Measurements from ENCODE around the gene CAPRIN1. TPM values are rescaled to one million over a fixed set of nuclear protein-coding genes. Genes with fewer than 3 reads are reported as not detected.
"Not testable (repeated sequence)": the region's sequence is repeated elsewhere in the genome, so short reads cannot be mapped to it uniquely, and the experiment has no call there.

The CAPRIN1 gene
- total RNA-seq, 2 donors from 2014 or later = 145 to 184 TPM

GRCh38 chr11:34052036-34052607 is 591 bp downstream of the CAPRIN1 start:
- H3K27me3 ChIP-seq (replicated peaks; ENCODE audit: insufficient read depth) = no peaks in the 10 kb centered on the region
- no peaks in the 10 kb centered on the region for H3K9me3 ChIP-seq
- H3K4me1 ChIP-seq (ENCODE audit: control insufficient read depth in 1 of 2, low read depth in 2 of 2) = peaks cover 45 to 46% of the 10 kb centered on the region in 2 donors
- peak; percentile 75 for ATAC-seq (ENCODE audit: insufficient number of reproducible peaks, low FRiP score, low read depth)
- TF ChIP-seq CTCF (IDR thresholded peaks at IDR 0.05) = no peak
- DNase-seq (ENCODE audit: low spot score) = peak; percentile 32
- H3K27ac ChIP-seq = peak overlapping the region; percentile 92 to 99
- H3K36me3 ChIP-seq = no peaks in the 10 kb centered on the region
- peak overlapping the region; percentile 100 for H3K4me3 ChIP-seq

DNA sequence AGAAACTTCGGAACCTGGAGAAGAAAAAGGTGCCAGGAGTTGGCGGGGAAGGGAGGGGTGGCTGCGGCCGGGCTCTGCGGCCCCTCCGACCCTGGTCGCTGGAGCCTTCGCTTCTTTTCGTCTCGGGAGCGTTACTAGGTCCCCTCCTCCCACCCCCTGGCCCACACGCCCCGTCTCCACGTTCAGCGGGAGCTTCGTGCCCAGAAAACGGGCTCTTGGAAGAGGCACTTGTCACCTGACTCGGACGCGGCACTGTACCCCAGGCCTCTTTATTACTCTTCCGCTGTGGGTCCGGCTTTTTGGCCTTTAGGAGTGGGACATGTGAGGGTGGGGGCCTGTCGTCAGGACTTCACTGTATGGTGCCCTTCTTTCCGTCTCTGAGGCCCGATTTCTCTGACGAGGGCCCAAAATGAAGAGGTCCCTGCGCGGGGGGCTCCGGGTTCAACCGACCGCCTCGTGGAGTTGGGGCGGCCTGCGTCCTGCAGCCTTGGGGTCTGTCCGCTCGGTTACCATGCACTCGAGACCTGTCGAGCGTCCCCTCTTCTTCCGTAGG is 1.2 kb downstream of the CAPRIN1 start:
- no peak for TF ChIP-seq CTCF (IDR thresholded peaks at IDR 0.05)
- Histone ChIP-seq H3K36me3 (no peaks in the 10 kb centered on the region), H3K4me1 (ENCODE audit: control insufficient read depth in 1 of 2, low read depth in 2 of 2) (peaks cover 48 to 51% of the 10 kb centered on the region in 2 donors), H3K4me3 (peak overlapping the region; percentile 100), H3K27ac (peak overlapping the region; percentile 92 to 99), H3K27me3 (replicated peaks; ENCODE audit: insufficient read depth) (no peaks in the 10 kb centered on the region), H3K9me3 (no peaks in the 10 kb centered on the region)
- DNase-seq (ENCODE audit: low spot score) = no peak
- no peak for ATAC-seq (ENCODE audit: insufficient number of reproducible peaks, low FRiP score, low read depth)

DNA sequence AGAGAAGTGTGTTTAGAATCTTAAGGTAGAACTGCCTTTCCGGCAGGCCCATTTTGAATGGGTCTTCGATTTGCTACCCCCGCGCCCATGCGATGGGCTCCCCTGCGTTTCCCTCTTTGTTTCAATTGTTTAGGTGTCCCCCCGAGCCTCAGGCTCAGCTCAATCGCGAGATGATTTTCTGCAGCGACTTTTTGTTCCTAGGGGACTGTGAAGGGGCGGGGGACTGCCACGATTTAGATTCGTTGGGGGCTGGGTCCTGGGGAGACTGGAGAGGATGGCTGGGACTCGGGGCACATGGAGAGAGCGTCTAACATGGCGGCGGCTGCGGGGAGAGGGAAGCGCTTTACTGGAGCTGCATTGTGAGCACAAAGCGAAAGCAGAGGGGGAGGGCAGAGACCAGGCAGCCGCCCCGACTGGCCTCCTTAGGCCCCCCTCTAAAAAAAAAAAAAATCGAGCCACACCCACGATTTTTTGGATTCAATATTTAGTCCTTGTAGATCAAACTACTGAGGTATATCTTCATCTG is 1.7 kb downstream of the CAPRIN1 start:
- no peak for TF ChIP-seq CTCF (IDR thresholded peaks at IDR 0.05)
- no peaks in the 10 kb centered on the region for H3K36me3 ChIP-seq
- peaks cover 51 to 57% of the 10 kb centered on the region in 2 donors for H3K4me1 ChIP-seq (ENCODE audit: control insufficient read depth in 1 of 2, low read depth in 2 of 2)
- H3K27me3 ChIP-seq (replicated peaks; ENCODE audit: insufficient read depth) = no peaks in the 10 kb centered on the region
- H3K4me3 ChIP-seq = peak overlapping the region; percentile 100
- H3K27ac ChIP-seq = peak overlapping the region; percentile 92 to 99
- DNase-seq (ENCODE audit: low spot score) (peak; percentile 28), ATAC-seq (ENCODE audit: insufficient number of reproducible peaks, low FRiP score, low read depth) (no peak)
- H3K9me3 ChIP-seq = no peaks in the 10 kb centered on the region

GRCh38 chr11:34054351-34054750 is 2.8 kb downstream of the CAPRIN1 start:
- Histone ChIP-seq H3K4me1 (ENCODE audit: control insufficient read depth in 1 of 2, low read depth in 2 of 2) (peaks cover 51 to 64% of the 10 kb centered on the region in 2 donors), H3K27ac (peak overlapping the region in 1 of 2 donors; percentile 92), H3K4me3 (peak overlapping the region; percentile 100)
- H3K9me3 ChIP-seq; DNase-seq (ENCODE audit: low spot score); ATAC-seq (ENCODE audit: insufficient number of reproducible peaks, low FRiP score, low read depth); H3K36me3 ChIP-seq; H3K27me3 ChIP-seq (replicated peaks; ENCODE audit: insufficient read depth): not testable (repeated sequence)

DNA sequence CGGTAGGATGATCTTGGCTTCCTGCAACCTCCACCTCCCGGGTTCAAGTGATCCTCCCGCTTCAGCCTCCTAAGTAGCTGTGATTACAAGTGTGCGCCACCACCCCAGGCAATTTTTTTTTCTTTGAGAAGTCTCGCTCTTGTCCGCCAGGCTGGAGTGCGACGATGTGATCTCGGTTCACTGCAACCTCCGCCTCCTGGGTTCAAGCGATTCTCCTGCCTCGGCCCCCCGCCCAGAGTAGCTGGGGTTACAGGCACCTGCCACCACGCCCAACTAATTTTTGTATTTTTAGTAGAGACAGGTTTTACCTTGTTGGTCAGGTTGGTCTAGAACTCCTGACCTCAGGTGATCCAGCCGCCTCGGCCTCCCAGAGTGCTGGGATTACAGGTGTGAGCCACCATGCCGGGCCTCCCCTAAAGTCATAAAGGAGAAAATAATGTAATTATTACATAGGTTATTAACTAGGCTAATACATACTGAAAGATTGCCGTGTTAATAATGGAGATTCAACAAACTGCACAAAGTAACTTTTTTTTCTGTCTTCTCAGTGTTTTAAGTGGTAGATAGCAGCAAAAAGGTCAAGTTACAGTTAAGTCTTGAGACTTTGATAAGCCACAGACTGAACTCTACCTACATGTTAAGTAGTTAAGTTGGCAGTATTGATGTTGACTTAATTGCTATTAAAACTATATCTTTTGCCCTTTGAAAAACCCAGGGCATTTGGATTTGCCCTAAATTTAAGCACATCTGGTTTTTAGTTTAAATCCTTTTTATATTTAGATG is 3.9 kb downstream of the CAPRIN1 start:
- H3K9me3 ChIP-seq = no peaks in the 10 kb centered on the region
- no peak overlapping the region for H3K4me3 ChIP-seq
- TF ChIP-seq CTCF (IDR thresholded peaks at IDR 0.05) = no peak
- H3K4me1 ChIP-seq (ENCODE audit: control insufficient read depth in 1 of 2, low read depth in 2 of 2) = peaks cover 48 to 64% of the 10 kb centered on the region in 2 donors
- ATAC-seq (ENCODE audit: insufficient number of reproducible peaks, low FRiP score, low read depth) (no peak), DNase-seq (ENCODE audit: low spot score) (no peak)
- no peaks in the 10 kb centered on the region for H3K27me3 ChIP-seq (replicated peaks; ENCODE audit: insufficient read depth)
- H3K27ac ChIP-seq = no peak overlapping the region
- no peaks in the 10 kb centered on the region for H3K36me3 ChIP-seq
